Measurements from ENCODE around the gene ATP1B3.

DNA sequence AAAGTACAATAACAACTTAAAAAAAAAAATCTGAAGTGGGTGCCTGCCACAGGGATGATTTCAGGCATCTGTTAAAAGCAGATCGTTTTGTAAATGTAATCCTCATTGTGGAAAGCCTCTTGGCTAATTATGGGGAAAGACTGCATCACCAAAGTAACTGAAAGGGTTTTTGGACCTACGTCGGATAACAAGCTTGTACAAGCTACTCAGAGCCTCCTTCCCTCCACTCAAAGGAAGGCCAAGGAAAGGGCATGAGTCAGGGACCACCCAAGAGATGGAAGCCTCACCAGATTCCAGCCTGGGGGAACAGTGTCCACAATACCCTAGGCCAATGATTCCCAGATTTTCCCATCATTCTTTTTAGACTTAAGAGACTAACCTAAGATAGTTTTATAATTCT, 84.3 kb downstream of the ATP1B3 start:
- TF ChIP-seq, protein P1, sequence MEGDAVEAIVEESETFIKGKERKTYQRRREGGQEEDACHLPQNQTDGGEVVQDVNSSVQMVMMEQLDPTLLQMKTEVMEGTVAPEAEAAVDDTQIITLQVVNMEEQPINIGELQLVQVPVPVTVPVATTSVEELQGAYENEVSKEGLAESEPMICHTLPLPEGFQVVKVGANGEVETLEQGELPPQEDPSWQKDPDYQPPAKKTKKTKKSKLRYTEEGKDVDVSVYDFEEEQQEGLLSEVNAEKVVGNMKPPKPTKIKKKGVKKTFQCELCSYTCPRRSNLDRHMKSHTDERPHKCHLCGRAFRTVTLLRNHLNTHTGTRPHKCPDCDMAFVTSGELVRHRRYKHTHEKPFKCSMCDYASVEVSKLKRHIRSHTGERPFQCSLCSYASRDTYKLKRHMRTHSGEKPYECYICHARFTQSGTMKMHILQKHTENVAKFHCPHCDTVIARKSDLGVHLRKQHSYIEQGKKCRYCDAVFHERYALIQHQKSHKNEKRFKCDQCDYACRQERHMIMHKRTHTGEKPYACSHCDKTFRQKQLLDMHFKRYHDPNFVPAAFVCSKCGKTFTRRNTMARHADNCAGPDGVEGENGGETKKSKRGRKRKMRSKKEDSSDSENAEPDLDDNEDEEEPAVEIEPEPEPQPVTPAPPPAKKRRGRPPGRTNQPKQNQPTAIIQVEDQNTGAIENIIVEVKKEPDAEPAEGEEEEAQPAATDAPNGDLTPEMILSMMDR (IDR thresholded peaks at IDR 0.05): no peak
- no peak for TF ChIP-seq POLR2A (IDR thresholded peaks at IDR 0.05)

Measured in Peyer's patch (tissue), 4 donors.